ENCODE measurements around the gene NPAS4.

NPAS4 gene

DNA sequence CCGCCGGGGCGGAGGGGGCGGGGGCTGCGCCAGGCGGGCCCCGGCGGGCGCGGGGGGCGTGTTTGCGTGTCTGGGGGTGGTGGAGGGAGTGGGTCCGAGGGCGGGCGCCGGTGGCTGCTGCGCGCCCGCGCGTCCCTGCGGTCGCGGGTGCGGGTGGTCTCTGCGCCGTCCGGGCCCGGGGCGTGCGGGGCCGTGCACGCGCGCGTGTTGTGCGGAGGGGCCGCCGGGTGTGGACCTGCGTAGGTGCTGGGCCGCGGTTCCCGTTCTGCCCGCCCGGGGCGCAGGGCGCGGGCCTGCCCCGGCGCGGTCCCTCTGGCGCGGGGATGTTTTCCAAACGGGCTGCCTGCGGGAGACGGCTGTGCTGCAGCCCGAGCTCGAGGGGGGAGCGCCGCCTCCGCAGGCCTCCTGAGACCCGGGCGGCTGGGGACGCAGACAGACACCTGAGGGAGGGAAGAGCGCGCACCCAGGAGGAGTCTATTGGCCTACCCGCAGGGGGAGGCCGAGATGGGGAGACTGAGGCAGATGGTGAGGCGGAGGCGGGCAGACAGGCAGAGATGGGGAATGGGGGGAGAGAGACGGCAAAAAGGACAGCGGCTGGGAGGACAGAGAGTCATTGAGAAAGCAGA lies 46.3 kb downstream of the NPAS4 start:
- peak; percentile 50 for DNase-seq
- Histone ChIP-seq H3K79me1 (ENCODE audit: low read length) (no peaks in the 10 kb centered on the region), H3K4ac (ENCODE audit: low read depth, low read length) (peak overlapping the region; percentile 73), H3K27me3 (ENCODE audit: insufficient read depth, low read length, poor library complexity) (no peaks in the 10 kb centered on the region), H4K8ac (ENCODE audit: low read depth, low read length) (no peak overlapping the region), H3K79me2 (ENCODE audit: control insufficient read depth, insufficient read depth, low read length) (no peaks in the 10 kb centered on the region), H3K4me1 (ENCODE audit: control insufficient read depth, low read depth, low read length) (peaks cover 8% of the 10 kb centered on the region), H3K23ac (ENCODE audit: low read length) (no peak overlapping the region), H4K5ac (ENCODE audit: low read length) (no peak overlapping the region), H3K36me3 (ENCODE audit: control insufficient read depth, insufficient read depth, low read length) (no peaks in the 10 kb centered on the region), H3K9ac (ENCODE audit: low read length) (peak overlapping the region; percentile 69), H3K18ac (ENCODE audit: low read length) (peak overlapping the region; percentile 15), H2BK5ac (ENCODE audit: low read length) (no peak overlapping the region), H2BK120ac (ENCODE audit: low read depth, low read length) (no peak overlapping the region), H3K27ac (ENCODE audit: low read depth, low read length) (no peak overlapping the region), H3K56ac (ENCODE audit: low read length) (peak overlapping the region; percentile 85), H3K4me3 (ENCODE audit: low read length) (peak overlapping the region; percentile 62), H2AK5ac (ENCODE audit: low read length) (no peak overlapping the region), H2BK15ac (replicated peaks; ENCODE audit: low read depth) (no peak overlapping the region), H3K4me2 (ENCODE audit: low read length) (peak overlapping the region; percentile 84)
- no CpG with 5 or more reads among the region's 72 CpGs for WGBS (ENCODE audit: extremely low coverage, insufficient coverage, low lambda C conversion rate)

DNA sequence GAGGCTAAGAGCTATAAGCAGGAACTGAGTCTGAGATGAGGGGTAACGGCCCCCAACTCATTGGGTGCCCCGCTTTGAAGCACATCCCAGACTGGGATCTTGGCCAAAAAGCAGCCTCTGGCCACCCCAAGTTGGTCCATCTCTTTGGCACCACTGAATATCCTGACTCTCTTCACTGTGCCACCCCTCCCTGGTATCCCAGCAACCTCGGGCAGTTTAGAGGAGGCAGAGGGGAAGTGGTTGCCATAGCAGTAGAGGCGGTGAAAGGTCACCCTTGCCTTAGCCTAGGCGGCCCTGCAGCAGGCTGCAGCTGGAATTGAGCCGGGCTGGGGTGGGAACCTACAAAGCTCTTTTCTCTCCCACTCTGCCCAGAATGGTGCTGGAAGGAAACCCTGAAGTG lies 46.9 kb downstream of the NPAS4 start:
- H3K4me2 ChIP-seq (ENCODE audit: low read length) = peak overlapping the region; percentile 84
- H2AK5ac ChIP-seq (ENCODE audit: low read length) = no peak overlapping the region
- no peak overlapping the region for H2BK5ac ChIP-seq (ENCODE audit: low read length)
- WGBS (ENCODE audit: extremely low coverage, insufficient coverage, low lambda C conversion rate) = no CpG with 5 or more reads among the region's 6 CpGs
- peaks cover 8% of the 10 kb centered on the region for H3K4me1 ChIP-seq (ENCODE audit: control insufficient read depth, low read depth, low read length)
- H3K4ac ChIP-seq (ENCODE audit: low read depth, low read length) = no peak overlapping the region
- H3K27me3 ChIP-seq (ENCODE audit: insufficient read depth, low read length, poor library complexity) = no peaks in the 10 kb centered on the region
- DNase-seq = peak; percentile 52
- H2BK15ac ChIP-seq (replicated peaks; ENCODE audit: low read depth) = no peak overlapping the region
- no peak overlapping the region for H3K27ac ChIP-seq (ENCODE audit: low read depth, low read length)
- no peak overlapping the region for H2BK120ac ChIP-seq (ENCODE audit: low read depth, low read length)
- H3K9ac ChIP-seq (ENCODE audit: low read length) = peak overlapping the region; percentile 69
- no peaks in the 10 kb centered on the region for H3K36me3 ChIP-seq (ENCODE audit: control insufficient read depth, insufficient read depth, low read length)
- no peak overlapping the region for H3K18ac ChIP-seq (ENCODE audit: low read length)
- peak overlapping the region; percentile 85 for H3K56ac ChIP-seq (ENCODE audit: low read length)
- no peak overlapping the region for H3K23ac ChIP-seq (ENCODE audit: low read length)
- no peak overlapping the region for H4K8ac ChIP-seq (ENCODE audit: low read depth, low read length)
- no peak overlapping the region for H3K4me3 ChIP-seq (ENCODE audit: low read length)
- no peaks in the 10 kb centered on the region for H3K79me2 ChIP-seq (ENCODE audit: control insufficient read depth, insufficient read depth, low read length)
- no peaks in the 10 kb centered on the region for H3K79me1 ChIP-seq (ENCODE audit: low read length)
- no peak overlapping the region for H4K5ac ChIP-seq (ENCODE audit: low read length)

DNA sequence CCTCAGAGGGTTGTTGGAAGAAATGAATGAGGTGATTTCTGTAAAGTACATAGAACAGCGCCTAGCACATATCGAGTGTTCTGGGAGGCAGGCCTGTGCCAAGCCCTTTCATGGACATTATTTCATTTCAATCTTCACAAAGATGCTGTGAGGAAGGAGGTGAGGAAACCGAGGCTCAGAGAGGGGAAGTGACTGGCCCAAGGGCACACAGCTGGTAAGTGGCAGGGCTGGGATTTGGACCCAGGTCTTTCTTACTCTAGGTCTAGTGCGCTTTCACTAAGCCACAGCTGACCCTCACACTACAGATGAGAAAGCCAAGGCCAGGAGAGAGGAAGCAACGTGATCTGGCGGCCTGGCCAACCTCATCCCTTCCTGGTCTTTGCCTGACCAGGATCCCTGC lies 47.9 kb downstream of the NPAS4 start:
- H3K56ac ChIP-seq (ENCODE audit: low read length) = no peak overlapping the region

DNA sequence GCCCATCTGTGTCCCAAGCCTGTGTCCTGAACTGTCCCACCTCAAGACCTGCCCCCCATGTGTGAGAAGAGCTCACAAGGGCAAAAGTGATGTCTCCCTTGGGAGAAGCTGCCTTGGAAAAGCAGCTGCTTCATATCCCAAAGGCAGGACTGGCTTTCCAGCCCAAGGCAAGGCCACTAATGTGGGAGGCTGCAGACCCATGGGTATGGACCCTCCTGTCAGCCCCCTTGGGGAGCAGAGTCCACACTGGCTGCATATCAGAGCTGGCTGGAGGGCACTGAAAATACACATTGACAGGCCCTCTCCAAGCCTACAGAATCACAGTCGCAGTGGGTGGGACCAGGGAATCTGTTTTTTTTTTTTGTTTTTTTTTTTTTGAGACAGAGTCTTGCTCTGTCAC lies 48.6 kb downstream of the NPAS4 start:
- no peak overlapping the region for H3K23ac ChIP-seq (ENCODE audit: low read length)
- no peaks in the 10 kb centered on the region for H3K36me3 ChIP-seq (ENCODE audit: control insufficient read depth, insufficient read depth, low read length)
- H3K4me3 ChIP-seq (ENCODE audit: low read length) = no peak overlapping the region
- H3K56ac ChIP-seq (ENCODE audit: low read length) = peak overlapping the region; percentile 43
- no peak overlapping the region for H4K5ac ChIP-seq (ENCODE audit: low read length)
- no peak overlapping the region for H2BK5ac ChIP-seq (ENCODE audit: low read length)
- H3K4ac ChIP-seq (ENCODE audit: low read depth, low read length) = no peak overlapping the region
- H2BK120ac ChIP-seq (ENCODE audit: low read depth, low read length) = no peak overlapping the region
- H3K27ac ChIP-seq (ENCODE audit: low read depth, low read length) = peak overlapping the region; percentile 24
- H3K27me3 ChIP-seq (ENCODE audit: insufficient read depth, low read length, poor library complexity) = no peaks in the 10 kb centered on the region
- H3K4me1 ChIP-seq (ENCODE audit: control insufficient read depth, low read depth, low read length) = peaks cover 8% of the 10 kb centered on the region
- H3K4me2 ChIP-seq (ENCODE audit: low read length) = no peak overlapping the region
- H3K18ac ChIP-seq (ENCODE audit: low read length) = no peak overlapping the region
- WGBS (ENCODE audit: extremely low coverage, insufficient coverage, low lambda C conversion rate) = no CpG with 5 or more reads among the region's 1 CpG
- H3K9ac ChIP-seq (ENCODE audit: low read length) = peak overlapping the region; percentile 24
- DNase-seq = no peak
- no peak overlapping the region for H2AK5ac ChIP-seq (ENCODE audit: low read length)
- H3K79me2 ChIP-seq (ENCODE audit: control insufficient read depth, insufficient read depth, low read length) = no peaks in the 10 kb centered on the region
- no peaks in the 10 kb centered on the region for H3K79me1 ChIP-seq (ENCODE audit: low read length)
- H2BK15ac ChIP-seq (replicated peaks; ENCODE audit: low read depth) = no peak overlapping the region
- no peak overlapping the region for H4K8ac ChIP-seq (ENCODE audit: low read depth, low read length)

More for the DNA sequence above, 47.9 kb downstream of the NPAS4 start:
- Histone ChIP-seq H2BK5ac (ENCODE audit: low read length) (no peak overlapping the region), H3K36me3 (ENCODE audit: control insufficient read depth, insufficient read depth, low read length) (no peaks in the 10 kb centered on the region), H3K27ac (ENCODE audit: low read depth, low read length) (no peak overlapping the region), H3K79me2 (ENCODE audit: control insufficient read depth, insufficient read depth, low read length) (no peaks in the 10 kb centered on the region), H3K4me1 (ENCODE audit: control insufficient read depth, low read depth, low read length) (peaks cover 8% of the 10 kb centered on the region), H3K23ac (ENCODE audit: low read length) (no peak overlapping the region), H3K27me3 (ENCODE audit: insufficient read depth, low read length, poor library complexity) (no peaks in the 10 kb centered on the region), H3K9ac (ENCODE audit: low read length) (no peak overlapping the region), H2BK120ac (ENCODE audit: low read depth, low read length) (no peak overlapping the region), H2BK15ac (replicated peaks; ENCODE audit: low read depth) (no peak overlapping the region), H4K5ac (ENCODE audit: low read length) (no peak overlapping the region), H3K18ac (ENCODE audit: low read length) (no peak overlapping the region), H2AK5ac (ENCODE audit: low read length) (no peak overlapping the region), H3K4ac (ENCODE audit: low read depth, low read length) (no peak overlapping the region), H3K4me2 (ENCODE audit: low read length) (no peak overlapping the region), H3K4me3 (ENCODE audit: low read length) (no peak overlapping the region), H3K79me1 (ENCODE audit: low read length) (no peaks in the 10 kb centered on the region), H4K8ac (ENCODE audit: low read depth, low read length) (no peak overlapping the region)
- no peak for DNase-seq
- no CpG with 5 or more reads among the region's 6 CpGs for WGBS (ENCODE audit: extremely low coverage, insufficient coverage, low lambda C conversion rate)

DNA sequence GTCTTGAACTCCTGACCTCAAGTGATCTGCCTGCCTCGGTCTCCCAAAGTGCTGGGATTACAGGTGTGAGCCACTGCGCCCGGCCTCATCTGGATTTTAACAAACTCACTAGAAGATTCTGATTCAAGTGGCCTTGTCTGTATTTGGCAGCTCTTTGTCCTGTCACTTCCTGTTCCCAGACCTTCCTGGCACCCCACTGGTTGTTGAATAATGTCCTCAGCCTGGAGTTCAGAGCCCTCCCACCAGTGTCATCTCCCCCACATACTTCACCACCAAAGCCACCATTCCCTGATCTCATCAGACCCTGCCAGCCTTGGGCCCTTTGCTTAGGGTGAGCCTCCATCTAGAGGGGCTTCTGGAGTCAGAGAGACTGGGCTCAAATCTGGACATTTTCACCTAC lies 49.2 kb downstream of the NPAS4 start:
- Histone ChIP-seq H4K8ac (ENCODE audit: low read depth, low read length) (no peak overlapping the region), H3K4me1 (ENCODE audit: control insufficient read depth, low read depth, low read length) (peaks cover 8% of the 10 kb centered on the region), H2BK5ac (ENCODE audit: low read length) (no peak overlapping the region), H2BK15ac (replicated peaks; ENCODE audit: low read depth) (no peak overlapping the region), H2AK5ac (ENCODE audit: low read length) (no peak overlapping the region), H3K36me3 (ENCODE audit: control insufficient read depth, insufficient read depth, low read length) (no peaks in the 10 kb centered on the region), H3K9ac (ENCODE audit: low read length) (no peak overlapping the region), H3K27me3 (ENCODE audit: insufficient read depth, low read length, poor library complexity) (no peaks in the 10 kb centered on the region), H2BK120ac (ENCODE audit: low read depth, low read length) (no peak overlapping the region), H3K4me3 (ENCODE audit: low read length) (no peak overlapping the region), H3K27ac (ENCODE audit: low read depth, low read length) (no peak overlapping the region), H4K5ac (ENCODE audit: low read length) (no peak overlapping the region), H3K56ac (ENCODE audit: low read length) (no peak overlapping the region), H3K4ac (ENCODE audit: low read depth, low read length) (no peak overlapping the region), H3K79me2 (ENCODE audit: control insufficient read depth, insufficient read depth, low read length) (no peaks in the 10 kb centered on the region), H3K79me1 (ENCODE audit: low read length) (no peaks in the 10 kb centered on the region), H3K4me2 (ENCODE audit: low read length) (no peak overlapping the region), H3K23ac (ENCODE audit: low read length) (no peak overlapping the region), H3K18ac (ENCODE audit: low read length) (no peak overlapping the region)
- no CpG with 5 or more reads among the region's 3 CpGs for WGBS (ENCODE audit: extremely low coverage, insufficient coverage, low lambda C conversion rate)
- peak; percentile 81 for DNase-seq

DNA sequence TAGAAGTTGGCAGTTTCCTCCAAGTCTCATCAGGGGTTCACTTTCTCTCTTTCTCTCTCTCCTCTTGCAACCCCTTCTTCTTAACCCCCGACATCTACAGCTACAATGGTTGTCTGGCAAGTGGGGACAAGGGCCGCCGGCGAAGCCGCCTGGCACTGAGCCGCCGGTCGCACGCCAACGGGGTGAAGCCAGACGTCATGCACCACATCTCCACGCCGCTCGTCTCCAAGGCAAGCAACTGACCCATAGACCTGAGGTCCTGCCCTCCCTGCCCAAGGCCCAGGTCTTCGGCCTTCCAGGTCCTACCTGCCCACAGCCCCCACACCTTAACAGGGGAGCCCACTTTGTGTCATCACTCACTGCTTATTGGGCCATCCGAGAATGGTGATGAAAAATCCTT lies 50.3 kb downstream of the NPAS4 start:
- Histone ChIP-seq H3K27ac (ENCODE audit: low read depth, low read length) (no peak overlapping the region), H4K8ac (ENCODE audit: low read depth, low read length) (no peak overlapping the region), H3K18ac (ENCODE audit: low read length) (no peak overlapping the region), H2AK5ac (ENCODE audit: low read length) (no peak overlapping the region), H3K4ac (ENCODE audit: low read depth, low read length) (no peak overlapping the region), H2BK5ac (ENCODE audit: low read length) (no peak overlapping the region), H3K4me3 (ENCODE audit: low read length) (no peak overlapping the region), H3K79me2 (ENCODE audit: control insufficient read depth, insufficient read depth, low read length) (no peaks in the 10 kb centered on the region), H3K27me3 (ENCODE audit: insufficient read depth, low read length, poor library complexity) (no peaks in the 10 kb centered on the region), H3K4me1 (ENCODE audit: control insufficient read depth, low read depth, low read length) (peaks cover 6% of the 10 kb centered on the region), H3K36me3 (ENCODE audit: control insufficient read depth, insufficient read depth, low read length) (no peaks in the 10 kb centered on the region), H4K5ac (ENCODE audit: low read length) (no peak overlapping the region), H3K4me2 (ENCODE audit: low read length) (no peak overlapping the region), H2BK120ac (ENCODE audit: low read depth, low read length) (no peak overlapping the region), H3K56ac (ENCODE audit: low read length) (no peak overlapping the region), H2BK15ac (replicated peaks; ENCODE audit: low read depth) (no peak overlapping the region), H3K9ac (ENCODE audit: low read length) (no peak overlapping the region), H3K23ac (ENCODE audit: low read length) (no peak overlapping the region), H3K79me1 (ENCODE audit: low read length) (no peaks in the 10 kb centered on the region)
- WGBS (ENCODE audit: extremely low coverage, insufficient coverage, low lambda C conversion rate) = no CpG with 5 or more reads among the region's 16 CpGs
- no peak for DNase-seq
